22Rv1 (cell line): Measurements from ENCODE around the gene GGTA1.

Source experiments
- H3K27ac ChIP-seq: fragments of 450-650 bp; 2 replicates; pipeline ENCODE4 v1.5.1; 2017
- ZFX ChIP-seq: fragments of 450-650 bp; IDR thresholded peaks from 2 replicates; pipeline ENCODE4 v1.6.1; 2017; ENCODE audit warnings: antibody characterized with exemption, borderline replicate concordance
- TF ChIP-seq, protein P1 (sequence below): fragments of 450-650 bp; IDR thresholded peaks from 2 replicates; pipeline ENCODE4 v1.5.1; 2017; ENCODE audit warnings: mild to moderate bottlenecking

Gene GGTA1

DNA sequence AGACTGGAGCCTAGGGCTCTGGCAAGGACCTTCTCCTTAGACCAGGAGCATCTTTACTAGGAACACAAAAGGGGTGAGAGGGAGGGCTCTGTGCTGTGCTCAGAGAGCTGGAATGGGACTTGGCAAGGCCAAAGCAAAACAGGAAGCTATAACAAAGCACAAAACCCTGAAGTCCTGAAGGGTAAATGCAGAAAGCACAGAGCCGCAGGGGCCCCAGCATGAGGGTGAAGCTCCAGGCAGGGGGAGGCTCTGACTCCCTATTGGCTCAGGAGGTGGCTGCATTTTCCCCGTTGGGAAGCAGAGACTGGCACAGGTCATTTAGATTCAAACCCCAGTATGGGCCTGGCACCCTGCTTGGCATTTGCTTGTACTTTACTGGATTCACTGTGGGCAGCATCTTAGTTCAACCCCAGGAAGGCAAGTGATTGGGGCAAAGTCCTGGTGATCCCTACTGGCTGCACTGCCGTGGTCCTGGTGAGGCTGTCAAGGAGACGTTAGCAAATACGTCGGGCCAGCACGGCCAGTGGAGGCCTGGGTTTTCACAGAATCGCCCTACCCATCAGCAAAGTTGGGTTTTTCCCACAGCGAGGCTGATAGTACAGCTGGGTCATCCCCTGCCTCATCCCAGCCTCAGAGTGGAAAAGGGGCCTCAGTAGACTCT is 46.3 kb downstream of the GGTA1 start:
- TF ChIP-seq, protein P1, sequence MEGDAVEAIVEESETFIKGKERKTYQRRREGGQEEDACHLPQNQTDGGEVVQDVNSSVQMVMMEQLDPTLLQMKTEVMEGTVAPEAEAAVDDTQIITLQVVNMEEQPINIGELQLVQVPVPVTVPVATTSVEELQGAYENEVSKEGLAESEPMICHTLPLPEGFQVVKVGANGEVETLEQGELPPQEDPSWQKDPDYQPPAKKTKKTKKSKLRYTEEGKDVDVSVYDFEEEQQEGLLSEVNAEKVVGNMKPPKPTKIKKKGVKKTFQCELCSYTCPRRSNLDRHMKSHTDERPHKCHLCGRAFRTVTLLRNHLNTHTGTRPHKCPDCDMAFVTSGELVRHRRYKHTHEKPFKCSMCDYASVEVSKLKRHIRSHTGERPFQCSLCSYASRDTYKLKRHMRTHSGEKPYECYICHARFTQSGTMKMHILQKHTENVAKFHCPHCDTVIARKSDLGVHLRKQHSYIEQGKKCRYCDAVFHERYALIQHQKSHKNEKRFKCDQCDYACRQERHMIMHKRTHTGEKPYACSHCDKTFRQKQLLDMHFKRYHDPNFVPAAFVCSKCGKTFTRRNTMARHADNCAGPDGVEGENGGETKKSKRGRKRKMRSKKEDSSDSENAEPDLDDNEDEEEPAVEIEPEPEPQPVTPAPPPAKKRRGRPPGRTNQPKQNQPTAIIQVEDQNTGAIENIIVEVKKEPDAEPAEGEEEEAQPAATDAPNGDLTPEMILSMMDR, result no peak
- TF ChIP-seq ZFX, result no peak
- no peak overlapping the region for H3K27ac ChIP-seq

- TF ChIP-seq ZFX, result no peak
- TF ChIP-seq, protein P1, result no peak
- no peak overlapping the region for H3K27ac ChIP-seq
Observed at GRCh38 chr9:121452085-121452484, 47.6 kb downstream of the GGTA1 start.

DNA sequence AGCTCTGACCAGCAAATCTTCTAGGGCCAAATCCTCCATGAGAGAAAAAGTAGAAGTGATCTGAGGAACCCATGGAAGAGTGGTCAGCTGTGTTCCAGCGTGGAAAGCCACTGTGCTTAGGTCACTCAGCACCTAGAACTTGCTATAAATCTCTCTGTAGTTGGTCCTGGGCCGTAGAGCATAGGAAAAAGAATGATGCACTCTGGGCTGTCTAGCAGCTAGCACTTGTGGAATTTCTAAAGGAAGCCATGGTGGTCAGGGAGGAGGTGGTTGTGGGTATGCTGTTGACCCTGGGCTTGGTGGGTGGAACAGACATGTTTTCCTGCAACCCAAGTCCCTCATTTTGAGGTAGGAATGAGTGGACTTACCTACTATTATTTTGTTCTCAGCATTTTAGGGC is 48.1 kb downstream of the GGTA1 start:
- no peak for TF ChIP-seq ZFX
- TF ChIP-seq, protein P1, result no peak
- H3K27ac ChIP-seq, result no peak overlapping the region

DNA sequence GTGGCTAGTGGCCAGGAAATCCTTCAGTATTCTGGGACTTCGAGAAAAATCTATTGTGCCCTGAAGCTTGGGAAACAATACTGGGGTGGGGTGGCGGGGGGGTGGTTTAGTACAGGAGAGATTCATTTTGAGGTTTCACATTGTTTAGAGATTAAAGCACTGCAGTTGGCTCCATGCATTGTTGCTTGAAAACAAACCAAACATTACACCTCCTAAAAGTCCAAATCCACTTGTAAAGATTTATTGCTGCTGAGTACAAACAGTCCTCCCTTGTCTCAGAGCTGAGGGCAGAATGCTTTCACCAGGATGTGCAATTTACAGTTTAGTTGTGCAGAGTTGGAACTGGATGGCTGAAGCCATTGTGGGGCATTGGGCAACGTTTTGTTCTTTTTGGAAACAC is 49.4 kb downstream of the GGTA1 start:
- TF ChIP-seq, protein P1, result no peak
- no peak for TF ChIP-seq ZFX
- H3K27ac ChIP-seq, result no peak overlapping the region

DNA sequence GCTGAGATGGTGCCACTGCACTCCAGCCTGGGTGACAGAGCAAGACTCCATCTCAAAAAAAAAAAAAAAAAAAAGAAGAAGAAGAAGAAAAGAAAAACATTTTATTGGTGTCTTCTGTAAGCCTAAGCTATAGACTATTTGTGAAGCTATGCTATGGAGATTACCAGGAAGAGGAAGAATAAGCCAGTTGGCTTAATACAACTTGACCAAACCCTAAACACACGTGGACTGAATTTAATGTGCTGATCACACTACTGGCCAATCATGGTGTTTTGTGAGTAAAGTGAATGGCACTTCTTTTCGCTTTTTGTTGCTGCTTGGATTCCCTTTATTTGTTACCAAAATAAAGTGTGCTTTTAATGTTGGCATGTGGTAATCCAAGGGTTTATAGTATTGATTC is 49.9 kb downstream of the GGTA1 start:
- TF ChIP-seq ZFX, result no peak
- TF ChIP-seq, protein P1, result no peak
- no peak overlapping the region for H3K27ac ChIP-seq

GRCh38 chr9:121447321-121447834 is 52.3 kb downstream of the GGTA1 start:
- H3K27ac ChIP-seq, result no peak overlapping the region
- TF ChIP-seq ZFX, result no peak
- TF ChIP-seq, protein P1, result no peak

- TF ChIP-seq, protein P1, result peak; percentile 23
- no peak for TF ChIP-seq ZFX
- no peak overlapping the region for H3K27ac ChIP-seq
Observed at GRCh38 chr9:121445986-121446385, 53.7 kb downstream of the GGTA1 start.
